ENCODE results near the gene RAPGEF4. TPM values are rescaled to one million over a fixed set of nuclear protein-coding genes. Genes with fewer than 3 reads are reported as not detected.

RAPGEF4 gene
- polyA plus RNA-seq (ENCODE audit: insufficient read length in 4 of 4), result 10 to 100 TPM in 2 of 4 donors, 1 to 10 TPM in 2; 8.5 to 11.6 (median 10.2) TPM

- no peak for DNase-seq (ENCODE audit: low read depth in 4 of 4, low spot score in 2 of 4)
Measured at GRCh38 chr2:172735582-172736423, at the start of gene RAPGEF4. Gene RAPGEF4, plus strand, starts transcription at chr2:172735845. Its CDS starts 139 bp downstream, at chr2:172735984.

DNA sequence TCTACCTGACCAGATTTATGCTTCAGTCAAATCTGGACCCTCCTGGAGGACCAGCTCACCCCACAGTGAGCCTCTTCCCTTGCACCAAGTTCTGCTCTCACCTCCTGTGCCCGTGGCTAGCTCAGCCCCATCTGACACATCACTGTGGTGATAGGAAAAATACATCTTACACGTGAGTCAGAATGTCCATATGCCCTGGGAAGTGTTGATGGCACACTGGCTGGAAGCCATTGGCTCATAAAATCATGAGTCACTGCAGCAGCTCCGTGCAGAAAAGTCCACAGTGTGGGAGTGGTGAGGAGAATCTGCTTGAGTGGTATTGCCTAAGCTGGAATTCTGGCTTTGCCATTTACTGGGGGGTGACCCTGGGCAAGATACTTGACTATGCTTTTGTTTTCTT lies 42.6 kb upstream of the RAPGEF4 start:
- no peak for DNase-seq (ENCODE audit: low read depth in 4 of 4, low spot score in 2 of 4)

DNA sequence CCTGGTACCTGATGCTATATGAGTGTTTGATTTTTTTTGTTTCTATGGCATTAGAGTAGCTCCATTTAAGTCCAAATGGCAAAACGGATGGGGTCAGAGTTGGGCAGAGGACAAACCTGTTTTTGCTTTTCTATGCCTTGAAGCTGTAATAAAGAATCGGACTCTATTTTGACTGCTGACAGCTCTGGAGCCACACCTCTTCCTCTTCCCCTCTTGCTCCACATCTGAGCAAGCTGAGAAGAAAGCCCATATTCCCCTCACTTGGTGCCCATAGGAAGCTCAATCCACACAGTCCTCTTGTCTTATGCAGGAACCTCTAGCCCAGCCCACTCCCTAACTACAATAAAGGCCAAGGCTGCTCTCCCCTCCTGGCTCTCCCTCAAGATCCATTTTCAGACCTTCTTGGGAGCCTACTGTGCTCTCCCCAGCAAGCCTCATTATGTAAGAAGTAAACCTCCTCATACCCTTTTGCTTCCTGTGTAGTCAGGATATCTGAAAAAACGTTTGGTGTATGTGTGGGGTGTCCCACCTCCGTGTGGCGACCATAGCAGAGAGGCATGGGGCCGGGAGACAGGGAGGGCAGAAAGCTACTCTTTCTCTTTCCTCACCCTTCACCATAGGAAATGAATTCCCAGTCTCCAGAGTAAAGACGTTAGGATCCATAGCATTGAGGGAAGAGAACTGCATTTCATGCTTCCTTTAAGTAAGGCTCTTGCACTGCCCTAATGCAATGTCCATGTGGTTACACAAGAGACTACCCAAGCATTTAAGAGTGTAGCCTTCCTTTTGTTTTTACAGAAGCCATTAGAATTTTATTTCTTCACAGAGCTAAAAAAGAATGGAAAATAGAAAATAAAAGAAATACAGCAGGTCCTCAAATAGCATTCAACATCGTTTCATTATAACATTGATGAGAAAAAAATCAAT lies 41.9 kb upstream of the RAPGEF4 start:
- no peak for DNase-seq (ENCODE audit: low read depth in 4 of 4, low spot score in 2 of 4)

DNA sequence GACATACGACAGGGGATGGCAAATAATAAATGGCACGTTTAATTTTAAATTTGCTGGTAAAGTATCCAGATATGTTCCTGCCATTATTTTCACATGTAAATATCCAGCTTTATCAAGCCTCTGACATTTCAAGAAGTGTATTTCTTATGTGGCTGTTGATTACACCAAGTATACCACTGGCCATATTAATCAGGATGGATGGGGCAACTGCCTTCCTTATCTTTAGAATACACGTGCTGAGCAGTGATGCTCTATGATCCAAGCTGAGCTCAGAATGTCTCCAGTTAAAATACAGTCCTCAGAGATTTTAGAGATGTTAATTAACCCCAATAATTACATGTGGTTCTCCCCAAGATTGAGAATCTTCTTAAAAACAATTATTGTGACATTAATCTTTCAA lies 38.3 kb upstream of the RAPGEF4 start:
- no peak for DNase-seq (ENCODE audit: low read depth in 4 of 4, low spot score in 2 of 4)

- DNase-seq (ENCODE audit: low read depth in 4 of 4, low spot score in 2 of 4), result no peak
Measured at GRCh38 chr2:172698041-172698863, 37.4 kb upstream of the RAPGEF4 start.

DNA sequence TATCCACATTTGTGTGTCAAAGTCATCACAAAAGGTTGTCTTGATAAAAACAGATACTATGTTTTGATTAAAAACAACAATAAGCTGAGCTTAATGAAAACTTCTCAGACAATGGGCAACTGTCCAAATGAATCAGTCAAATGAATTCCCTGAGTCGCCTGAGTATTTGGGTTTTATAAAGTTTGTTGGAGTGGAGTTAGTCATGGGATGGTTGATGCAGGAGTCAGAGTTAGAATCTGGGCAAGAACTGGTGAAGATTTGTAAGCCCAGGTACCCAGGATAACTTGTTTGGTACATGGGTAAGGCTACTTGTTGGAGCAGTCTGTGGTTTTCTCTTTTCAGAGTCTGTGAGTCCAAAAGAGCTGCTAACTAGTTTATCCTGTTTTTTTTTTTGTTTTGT lies 34.4 kb upstream of the RAPGEF4 start:
- DNase-seq (ENCODE audit: low read depth in 4 of 4, low spot score in 2 of 4), result no peak

GRCh38 chr2:172702451-172702850 lies 33.2 kb upstream of the RAPGEF4 start:
- no peak for DNase-seq (ENCODE audit: low read depth in 4 of 4, low spot score in 2 of 4)

GRCh38 chr2:172704072-172704936 lies 31.3 kb upstream of the RAPGEF4 start:
- DNase-seq (ENCODE audit: low read depth in 4 of 4, low spot score in 2 of 4), result no peak

DNA sequence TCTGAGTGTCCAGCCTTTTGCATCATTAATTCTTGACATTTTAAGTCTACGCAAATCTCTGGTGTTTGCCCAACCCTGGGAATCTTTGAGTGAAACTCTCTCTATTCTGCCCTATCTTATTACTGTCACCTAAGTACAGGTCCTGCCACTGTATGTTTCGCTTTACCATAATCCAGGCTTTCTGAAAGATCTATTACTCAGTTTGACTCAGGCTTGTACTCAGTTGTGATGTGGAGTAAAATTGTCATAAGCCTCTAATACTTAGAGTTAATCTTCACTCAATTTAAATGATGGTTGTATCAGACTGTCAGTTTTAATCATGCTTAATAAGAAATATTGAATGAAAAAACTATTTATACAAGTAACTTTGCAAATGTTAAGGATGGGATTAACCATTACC lies 30.3 kb upstream of the RAPGEF4 start:
- DNase-seq (ENCODE audit: low read depth in 4 of 4, low spot score in 2 of 4), result no peak

GRCh38 chr2:172708247-172708646 lies 27.4 kb upstream of the RAPGEF4 start:
- DNase-seq (ENCODE audit: low read depth in 4 of 4, low spot score in 2 of 4), result no peak

GRCh38 chr2:172709566-172710291 lies 25.9 kb upstream of the RAPGEF4 start:
- DNase-seq (ENCODE audit: low read depth in 4 of 4, low spot score in 2 of 4), result no peak

- DNase-seq (ENCODE audit: low read depth in 4 of 4, low spot score in 2 of 4), result peak in 2 of 4 donors; percentile 6 to 21
Measured at GRCh38 chr2:172710584-172711047, 25.0 kb upstream of the RAPGEF4 start.

DNA sequence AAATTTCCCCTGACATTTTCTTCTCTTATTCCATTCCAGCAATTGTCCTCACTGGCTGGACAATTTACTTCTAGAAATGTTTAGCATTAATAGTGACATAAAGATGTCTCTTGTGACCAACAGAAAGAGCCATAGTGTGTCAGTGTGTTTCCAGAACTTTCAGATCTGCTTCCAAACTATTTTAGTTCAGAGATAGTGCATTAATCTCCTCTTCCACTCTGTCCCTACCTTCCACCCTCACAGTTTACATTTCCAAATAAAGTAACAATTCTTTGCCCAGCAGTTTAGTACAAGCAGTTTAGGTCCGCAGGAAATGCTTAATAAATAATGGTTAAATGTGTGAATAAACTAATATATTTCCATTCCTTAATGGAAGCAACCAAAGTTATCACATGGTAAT lies 24.5 kb upstream of the RAPGEF4 start:
- DNase-seq (ENCODE audit: low read depth in 4 of 4, low spot score in 2 of 4), result no peak

GRCh38 chr2:172712251-172712650 lies 23.4 kb upstream of the RAPGEF4 start:
- no peak for DNase-seq (ENCODE audit: low read depth in 4 of 4, low spot score in 2 of 4)

DNA sequence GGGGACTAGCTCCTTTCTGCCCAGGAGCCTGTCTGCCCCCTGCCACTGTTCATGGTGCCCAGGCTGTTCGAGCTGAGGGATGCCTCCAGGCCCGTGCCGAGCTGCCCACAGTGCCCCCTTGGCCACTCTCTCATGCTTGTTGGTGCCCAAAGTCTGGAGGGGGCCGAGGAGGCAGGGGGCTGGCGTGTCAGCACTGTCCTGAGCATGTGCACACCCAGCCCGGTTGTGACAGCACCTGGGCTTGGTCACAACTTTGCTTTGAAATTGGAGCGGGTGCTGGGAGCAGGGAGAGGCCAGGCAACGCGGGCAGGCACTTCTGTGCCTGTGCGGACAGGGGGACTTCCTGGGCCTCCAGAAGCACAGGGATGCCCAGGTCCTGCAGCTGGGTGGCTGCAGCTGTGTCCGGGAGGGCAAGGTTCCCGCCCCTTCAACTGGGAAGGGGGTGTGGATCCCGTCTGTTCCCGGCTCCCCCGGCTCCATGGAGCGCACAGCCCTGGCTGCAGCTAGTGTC lies 22.2 kb upstream of the RAPGEF4 start:
- DNase-seq (ENCODE audit: low read depth in 4 of 4, low spot score in 2 of 4), result no peak

DNA sequence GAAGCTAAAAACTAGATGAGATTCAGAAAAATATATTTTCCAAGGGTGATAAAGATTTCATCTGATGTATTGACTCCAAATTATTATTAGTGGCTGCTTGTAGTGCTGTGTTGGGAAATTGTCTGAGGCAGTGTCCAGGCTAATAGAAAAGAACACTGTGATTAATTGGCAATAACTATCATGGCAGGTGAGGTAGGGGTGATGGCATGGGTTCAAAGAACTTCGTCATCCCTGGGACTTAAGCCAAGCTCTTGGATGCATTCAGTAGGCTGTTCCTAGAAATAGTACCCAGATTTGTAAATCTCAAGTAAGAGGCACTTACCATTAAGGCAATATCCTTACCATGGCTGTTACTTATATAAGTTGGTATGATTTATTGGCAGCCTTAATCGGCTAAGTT lies 13.2 kb upstream of the RAPGEF4 start:
- no peak for DNase-seq (ENCODE audit: low read depth in 4 of 4, low spot score in 2 of 4)

DNA sequence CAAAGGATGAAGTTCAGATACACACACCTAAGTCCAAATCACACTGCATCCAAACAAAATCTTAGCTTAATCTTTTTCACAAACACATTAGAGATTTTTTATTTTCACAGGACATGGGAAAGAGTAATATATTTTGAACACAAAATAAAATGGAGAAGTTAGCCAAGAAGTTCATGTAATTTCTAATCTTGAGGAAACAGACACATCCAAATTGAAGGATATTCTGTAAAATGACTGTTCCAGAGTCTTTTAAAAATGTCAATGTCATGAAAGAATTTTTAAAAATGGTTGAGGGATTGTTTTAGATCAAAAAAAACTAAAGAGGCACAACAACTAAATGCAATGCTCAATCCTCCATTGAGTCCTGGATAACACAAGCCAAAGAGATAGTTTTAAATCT lies 12.4 kb upstream of the RAPGEF4 start:
- no peak for DNase-seq (ENCODE audit: low read depth in 4 of 4, low spot score in 2 of 4)

DNA sequence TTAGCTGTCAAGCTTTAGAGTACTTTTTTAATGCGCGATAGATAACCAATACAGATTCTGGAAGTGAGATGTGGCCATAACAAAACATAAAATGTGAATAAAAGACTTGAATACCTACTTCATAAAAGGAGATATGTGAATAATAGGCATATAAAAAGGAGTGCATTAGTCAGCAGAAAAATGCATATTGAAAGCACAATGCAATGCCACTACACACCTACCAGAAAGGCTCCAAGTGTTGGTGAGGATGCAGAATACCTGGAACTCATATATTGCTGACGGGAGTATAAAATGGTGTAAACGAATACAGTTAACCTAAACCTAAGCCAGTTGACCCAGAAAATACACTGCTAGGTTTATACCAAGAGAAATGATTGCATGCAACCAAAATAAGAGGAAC lies 10.9 kb upstream of the RAPGEF4 start:
- no peak for DNase-seq (ENCODE audit: low read depth in 4 of 4, low spot score in 2 of 4)

DNA sequence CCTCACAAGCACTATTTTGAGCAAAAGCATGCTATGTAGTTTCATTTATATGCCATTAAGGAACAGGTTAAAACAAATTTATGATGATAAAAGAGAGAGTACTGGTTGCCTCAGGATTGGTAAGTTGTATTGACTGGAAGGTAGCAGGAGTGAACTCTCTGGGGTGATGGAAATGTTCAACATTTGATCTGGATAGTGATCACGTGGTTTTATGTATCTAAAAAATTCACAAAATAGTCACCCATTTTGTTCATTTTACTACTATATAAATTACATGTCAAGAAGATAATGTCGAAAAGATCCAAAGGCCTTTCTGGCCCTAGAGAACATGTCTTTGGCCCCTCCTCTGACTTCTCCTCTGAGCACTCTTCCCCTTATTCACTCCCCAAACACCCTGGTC lies 10.4 kb upstream of the RAPGEF4 start:
- no peak for DNase-seq (ENCODE audit: low read depth in 4 of 4, low spot score in 2 of 4)
